CD4-positive, alpha-beta T cell treated with Interferon gamma for 1 hour (primary cell): ENCODE data around the gene GALC.
A peak's percentile ranks its signal among the peaks of the same experiment; 100 is the strongest.

ENCODE experiments used
- DNase-seq: peaks from one replicate; pipeline ENCODE4 v3.0.0-alpha.2; 2020

The GALC gene

GRCh38 chr14:88005978-88006851 is 13.2 kb upstream of the GALC start:
- peak; percentile 84 for DNase-seq

GRCh38 chr14:88005050-88005481 is 12.1 kb upstream of the GALC start, which contains the start of gene GPR65:
TSS of gene GPR65 (plus strand) at chr14:88005135. CDS start at chr14:88010848, 5,713 bp downstream.
- DNase-seq = peak; percentile 59

- DNase-seq = no peak
Observed at GRCh38 chr14:88004506-88005036, 11.6 kb upstream of the GALC start.

GRCh38 chr14:88003425-88003824 is 10.4 kb upstream of the GALC start:
- DNase-seq = no peak

- DNase-seq = peak; percentile 21
Observed at GRCh38 chr14:88002421-88003075, 9.6 kb upstream of the GALC start.

- DNase-seq = no peak
Observed at GRCh38 chr14:87999277-87999676, 6.3 kb upstream of the GALC start.

GRCh38 chr14:87998482-87998881 is 5.5 kb upstream of the GALC start:
- DNase-seq = no peak

GRCh38 chr14:87996291-87996592 is 3.3 kb upstream of the GALC start:
- no peak for DNase-seq

GRCh38 chr14:87995500-87996290 is 2.7 kb upstream of the GALC start:
- DNase-seq = peak; percentile 24

GRCh38 chr14:87994974-87995373 is 2.0 kb upstream of the GALC start:
- DNase-seq = peak; percentile 72

- DNase-seq = no peak
Observed at GRCh38 chr14:87992346-87992717, 650 bp downstream of the GALC start.

GRCh38 chr14:87990682-87991081 is 2.3 kb downstream of the GALC start:
- no peak for DNase-seq

- DNase-seq = no peak
Observed at GRCh38 chr14:87989956-87990299, 3.1 kb downstream of the GALC start.

- DNase-seq = no peak
Observed at GRCh38 chr14:87989221-87989955, 3.6 kb downstream of the GALC start.

- DNase-seq = no peak
Observed at GRCh38 chr14:87979689-87980088, 13.3 kb downstream of the GALC start.

- no peak for DNase-seq
Observed at GRCh38 chr14:87975636-87976035, 17.3 kb downstream of the GALC start.

GRCh38 chr14:87971010-87971409 is 22.0 kb downstream of the GALC start:
- DNase-seq = no peak

GRCh38 chr14:87967496-87967895 is 25.5 kb downstream of the GALC start:
- no peak for DNase-seq

GRCh38 chr14:87966816-87967215 is 26.2 kb downstream of the GALC start:
- DNase-seq = no peak

GRCh38 chr14:87961246-87961645 is 31.7 kb downstream of the GALC start:
- DNase-seq = no peak

- peak; percentile 46 for DNase-seq
Observed at GRCh38 chr14:87960013-87960787, 32.8 kb downstream of the GALC start.

GRCh38 chr14:87955501-87955900 is 37.5 kb downstream of the GALC start:
- no peak for DNase-seq
